ENCODE data around the gene DCAF6. TPM values are rescaled to one million over a fixed set of nuclear protein-coding genes. Genes with fewer than 3 reads are reported as not detected.

The DCAF6 gene
- total and polyA plus RNA-seq, 4 donors: 33.5 to 105 (median 71.1) TPM

GRCh38 chr1:167915569-167915968 is 20.9 kb upstream of the DCAF6 start:
- TF ChIP-seq TAF1 (conservative IDR thresholded peaks at IDR 0.05) (no peak), HNF4G (IDR thresholded peaks at IDR 0.05) (no peak), GABPA (IDR thresholded peaks at IDR 0.05 in 1 of 2, conservative IDR thresholded peaks at IDR 0.05 in 1 of 2) (no peak), HNF4A (conservative IDR thresholded peaks at IDR 0.05) (peak; percentile 10 to 22), SP1 (IDR thresholded peaks at IDR 0.05) (peak; percentile 51), FOXA1 (IDR thresholded peaks at IDR 0.05) (no peak), EGR1 (IDR thresholded peaks at IDR 0.05; ENCODE audit: low read depth in 2 of 2) (no peak), YY1 (IDR thresholded peaks at IDR 0.05) (peak; percentile 15), REST (IDR thresholded peaks at IDR 0.05) (no peak), RAD21 (IDR thresholded peaks at IDR 0.05) (no peak), JUND (IDR thresholded peaks at IDR 0.05) (peak in 1 of 2 donors; percentile 29), CTCF (IDR thresholded peaks at IDR 0.05; ENCODE audit: low read depth, low read length, missing input control) (no peak), ATF3 (IDR thresholded peaks at IDR 0.05) (no peak), MAX (IDR thresholded peaks at IDR 0.05) (peak; percentile 32), NR2F2 (IDR thresholded peaks at IDR 0.05) (peak; percentile 62), FOXA2 (IDR thresholded peaks at IDR 0.05) (peak; percentile 32), RXRA (IDR thresholded peaks at IDR 0.05) (peak; percentile 79 to 81), ZBTB33 (IDR thresholded peaks at IDR 0.05) (no peak)
- no peak for DNase-seq (ENCODE audit: low spot score)
- Histone ChIP-seq H3K4me3 (ENCODE audit: low read depth in 1 of 3, low read length in 3 of 3) (no peak overlapping the region), H3K9me3 (ENCODE audit: control insufficient read depth in 4 of 4, low read length in 3 of 4) (no peaks in the 10 kb centered on the region), H3K27me3 (ENCODE audit: control insufficient read depth in 4 of 4, insufficient read depth in 4 of 4, low read length in 3 of 4) (no peaks in the 10 kb centered on the region), H3K27ac (ENCODE audit: low read depth in 1 of 2, low read length in 2 of 2) (peak overlapping the region; percentile 81 to 91), H3K36me3 (ENCODE audit: control insufficient read depth in 4 of 4, insufficient read depth in 3 of 4, low read depth in 1 of 4, low read length in 3 of 4) (peaks cover 0 to 8% (median 0%) of the 10 kb centered on the region in 4 donors), H3K4me1 (ENCODE audit: control insufficient read depth in 4 of 4, insufficient read depth in 4 of 4, low read length in 3 of 4) (peaks cover 8 to 59% (median 31%) of the 10 kb centered on the region in 4 donors), H3K9ac (ENCODE audit: low read depth in 1 of 2, low read length in 2 of 2) (peak overlapping the region in 1 of 2 donors; percentile 35)
- WGBS: 44% methylated on average over 8 of the region's 8 CpGs
